GM18868 (cell line): ENCODE data around the gene WDR83.
"Not testable (repeated sequence)": the region's sequence is repeated elsewhere in the genome, so short reads cannot be mapped to it uniquely, and the experiment has no call there.

Experiments
- ATAC-seq: cut with Tn5 transposase; IDR thresholded peaks from one replicate; pipeline ENCODE4 v1.9.1; 2021; ENCODE audit warnings: mild to moderate bottlenecking, moderate library complexity; ENCODE audit not compliant: unreplicated experiment

The WDR83 gene

GRCh38 chr19:12666265-12667048 is at the start of gene WDR83, which contains the start of gene MAN2B1:
WDR83 (plus strand) TSS chr19:12666807; CDS start chr19:12669791, 2,984 bp downstream.
MAN2B1 (minus strand) TSS chr19:12666742; CDS start chr19:12666701, 41 bp downstream.
- ATAC-seq = peak; percentile 51

DNA sequence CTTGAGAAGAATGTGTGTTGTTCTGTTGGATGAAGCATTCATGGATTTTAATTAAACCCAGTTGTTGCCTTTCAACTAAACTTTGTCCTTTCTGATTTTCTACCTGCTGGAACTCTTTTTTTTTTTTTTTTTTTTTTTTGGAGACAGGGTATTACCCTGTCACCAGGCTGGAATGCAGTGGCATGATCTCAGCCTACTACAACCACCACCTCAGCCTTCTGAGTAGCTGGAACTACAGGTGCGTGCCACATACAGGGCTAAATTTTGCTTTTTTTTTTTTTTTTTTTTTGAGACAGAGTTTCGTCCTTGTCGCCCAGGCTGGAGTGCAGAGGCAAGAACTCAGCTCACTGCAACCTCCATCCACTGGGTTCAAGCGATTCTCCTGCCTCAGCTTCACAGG is 49.0 kb upstream of the WDR83 start:
- ATAC-seq = no peak

DNA sequence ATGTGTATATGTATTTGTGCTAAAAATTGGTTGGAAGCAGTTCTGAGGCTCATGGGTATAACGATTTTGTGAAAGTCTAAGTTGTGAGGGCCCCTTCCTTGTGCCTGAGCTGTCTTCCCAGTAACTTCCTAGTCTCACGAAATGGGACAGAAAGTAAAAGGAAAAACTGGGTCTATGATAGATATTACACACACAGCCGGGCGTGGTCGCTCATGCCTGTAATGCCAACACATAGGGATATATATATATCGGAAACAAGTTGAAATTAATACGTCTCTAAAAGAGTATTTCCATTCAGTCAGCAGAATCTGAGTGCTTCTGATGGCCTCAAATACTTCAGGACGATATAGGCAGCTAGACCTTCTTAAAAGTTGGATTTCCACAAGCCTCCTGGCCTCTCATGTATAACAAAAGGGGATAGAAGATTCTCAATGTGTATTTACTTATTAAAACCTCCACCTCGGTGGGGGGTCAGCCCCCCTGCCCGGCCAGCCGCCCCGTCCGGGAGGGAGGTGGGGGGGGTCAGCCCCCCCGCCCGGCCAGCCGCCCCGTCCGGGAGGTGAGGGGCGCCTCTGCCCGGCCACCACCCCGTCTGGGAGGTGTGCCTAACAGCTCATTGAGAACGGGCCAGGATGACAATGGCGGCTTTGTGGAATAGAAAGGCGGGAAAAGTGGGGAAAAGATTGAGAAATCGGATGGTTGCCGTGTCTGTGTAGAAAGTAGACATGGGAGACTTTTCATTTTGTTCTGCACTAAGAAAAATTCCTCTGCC is 45.2 kb upstream of the WDR83 start:
- ATAC-seq = not testable (repeated sequence)

DNA sequence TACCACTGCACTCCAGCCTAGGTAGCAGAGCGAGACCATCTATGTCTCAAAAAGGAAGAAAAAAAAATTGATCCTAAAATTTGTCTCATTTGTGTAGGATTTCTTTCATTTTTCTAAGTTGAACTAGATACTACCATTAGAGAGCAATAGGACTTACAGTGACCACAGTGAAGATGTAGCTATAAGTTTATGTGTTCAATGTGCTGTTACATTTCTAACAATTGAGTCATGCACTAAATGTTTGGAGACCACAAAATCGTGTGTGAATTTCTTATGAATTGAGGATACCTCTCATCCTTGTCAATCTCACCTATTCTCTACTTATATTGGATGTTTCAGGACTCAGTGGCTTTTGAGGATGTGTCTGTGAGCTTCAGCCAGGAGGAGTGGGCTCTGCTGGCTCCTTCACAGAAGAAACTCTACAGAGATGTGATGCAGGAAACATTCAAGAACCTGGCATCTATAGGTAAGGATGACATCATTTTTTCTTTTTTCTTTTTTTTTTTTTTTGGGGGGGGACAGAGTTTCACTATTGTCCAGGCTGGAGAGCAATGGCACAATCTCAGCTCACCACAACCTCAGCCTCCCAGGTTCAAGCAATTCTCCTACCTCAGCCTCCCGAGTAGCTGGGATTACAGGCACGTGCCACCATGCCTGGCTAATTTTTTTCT is 43.1 kb upstream of the WDR83 start:
- ATAC-seq = no peak

GRCh38 chr19:12626958-12627357 is 39.6 kb upstream of the WDR83 start:
- ATAC-seq = no peak

DNA sequence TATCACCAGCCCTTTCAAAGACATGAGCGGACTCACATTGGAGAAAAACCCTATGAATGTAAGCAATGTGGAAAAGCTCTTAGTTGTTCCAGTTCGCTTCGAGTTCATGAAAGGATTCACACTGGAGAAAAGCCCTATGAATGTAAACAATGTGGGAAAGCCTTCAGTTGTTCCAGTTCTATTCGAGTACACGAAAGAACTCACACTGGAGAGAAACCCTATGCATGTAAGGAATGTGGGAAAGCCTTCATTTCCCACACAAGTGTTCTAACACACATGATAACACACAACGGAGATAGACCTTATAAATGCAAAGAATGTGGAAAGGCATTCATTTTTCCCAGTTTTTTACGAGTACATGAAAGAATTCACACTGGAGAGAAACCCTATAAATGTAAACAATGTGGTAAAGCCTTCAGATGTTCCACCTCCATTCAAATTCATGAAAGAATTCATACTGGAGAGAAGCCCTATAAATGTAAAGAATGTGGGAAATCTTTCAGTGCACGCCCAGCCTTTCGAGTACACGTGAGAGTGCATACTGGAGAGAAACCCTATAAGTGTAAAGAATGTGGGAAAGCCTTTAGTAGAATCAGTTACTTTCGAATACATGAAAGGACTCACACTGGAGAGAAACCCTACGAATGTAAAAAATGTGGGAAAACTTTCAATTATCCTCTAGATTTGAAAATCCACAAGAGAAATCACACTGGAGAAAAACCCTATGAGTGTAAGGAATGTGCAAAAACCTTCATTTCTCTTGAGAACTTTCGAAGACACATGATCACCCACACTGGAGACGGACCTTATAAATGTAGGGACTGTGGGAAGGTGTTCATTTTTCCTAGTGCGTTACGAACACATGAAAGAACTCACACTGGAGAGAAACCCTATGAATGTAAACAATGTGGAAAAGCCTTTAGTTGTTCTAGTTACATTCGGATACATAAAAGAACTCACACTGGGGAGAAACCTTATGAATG is 38.3 kb upstream of the WDR83 start:
- ATAC-seq = no peak

DNA sequence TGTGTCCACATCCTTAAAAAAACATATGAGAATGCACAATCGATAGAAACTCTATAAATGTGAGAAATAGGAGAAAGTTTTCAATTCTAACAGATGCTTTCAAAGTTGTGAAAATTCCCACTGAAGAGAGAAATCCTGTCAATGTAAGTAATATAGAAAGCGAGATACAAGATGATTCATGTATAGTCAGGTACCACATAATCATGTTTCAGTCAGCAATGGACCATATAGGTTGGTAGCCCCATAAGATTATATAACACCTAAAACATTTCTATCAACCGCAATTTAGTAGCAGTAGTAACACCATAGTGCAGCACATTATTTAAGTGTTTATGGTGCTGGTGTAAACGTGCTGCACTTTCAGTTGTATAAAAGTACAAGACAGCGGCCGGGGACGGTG is 37.4 kb upstream of the WDR83 start:
- no peak for ATAC-seq

GRCh38 chr19:12636631-12637030 is 30.0 kb upstream of the WDR83 start:
- ATAC-seq = no peak

- no peak for ATAC-seq
Observed at GRCh38 chr19:12638611-12639182, 27.9 kb upstream of the WDR83 start.

DNA sequence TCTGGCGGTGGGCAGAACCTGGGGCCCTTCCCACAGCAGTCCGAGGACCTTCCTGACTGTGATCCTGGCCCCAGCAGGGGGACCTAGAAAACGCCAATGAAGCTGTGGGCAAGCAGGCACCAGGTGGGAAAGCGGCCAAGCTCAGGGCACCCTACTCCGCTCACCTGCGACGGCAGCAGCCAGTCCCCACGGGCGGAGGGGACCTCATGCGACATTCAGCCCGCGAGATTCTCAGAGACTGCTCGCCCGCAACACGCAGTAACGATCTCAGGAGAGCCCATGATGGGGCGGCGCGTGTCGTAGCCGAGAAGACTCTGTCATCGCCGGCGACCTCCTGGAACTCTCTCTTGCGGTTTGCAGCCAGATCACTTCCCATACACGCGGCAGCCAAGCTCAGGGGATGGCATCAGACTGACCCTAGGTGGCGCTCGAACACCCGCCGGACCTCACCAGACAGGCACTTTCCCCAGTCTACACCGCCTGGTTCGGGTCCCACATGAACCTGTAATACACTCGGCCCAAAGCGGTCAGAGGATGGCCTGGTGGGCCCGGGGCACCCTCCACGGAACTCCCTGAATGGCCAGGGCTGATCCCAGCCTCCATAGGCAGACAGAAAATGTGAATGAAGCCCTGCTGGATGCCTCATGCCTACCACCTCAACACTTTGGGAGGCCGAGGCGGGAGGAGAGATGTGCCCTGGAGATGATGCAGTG is 26.6 kb upstream of the WDR83 start:
- no peak for ATAC-seq

GRCh38 chr19:12641456-12641855 is 25.2 kb upstream of the WDR83 start:
- ATAC-seq = no peak

DNA sequence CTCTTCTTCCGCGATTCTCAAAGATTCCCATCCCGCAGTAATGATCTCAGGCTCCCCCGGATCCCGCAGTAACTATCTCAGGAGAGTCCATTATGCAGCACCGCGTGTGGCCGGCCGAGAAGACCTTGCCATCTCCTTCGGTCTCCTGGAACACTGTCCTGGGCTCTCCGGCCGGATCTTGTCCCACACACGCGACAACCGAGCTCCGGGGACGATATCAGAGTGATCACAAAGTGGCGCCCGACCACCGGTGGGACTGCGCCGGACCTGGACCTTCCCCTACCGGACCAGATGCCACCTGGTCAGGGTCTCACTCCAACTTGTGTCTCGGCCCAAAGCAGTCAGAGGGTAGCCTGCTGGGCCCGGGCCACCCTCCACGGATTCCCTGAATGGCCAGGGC is 24.1 kb upstream of the WDR83 start:
- ATAC-seq = no peak

DNA sequence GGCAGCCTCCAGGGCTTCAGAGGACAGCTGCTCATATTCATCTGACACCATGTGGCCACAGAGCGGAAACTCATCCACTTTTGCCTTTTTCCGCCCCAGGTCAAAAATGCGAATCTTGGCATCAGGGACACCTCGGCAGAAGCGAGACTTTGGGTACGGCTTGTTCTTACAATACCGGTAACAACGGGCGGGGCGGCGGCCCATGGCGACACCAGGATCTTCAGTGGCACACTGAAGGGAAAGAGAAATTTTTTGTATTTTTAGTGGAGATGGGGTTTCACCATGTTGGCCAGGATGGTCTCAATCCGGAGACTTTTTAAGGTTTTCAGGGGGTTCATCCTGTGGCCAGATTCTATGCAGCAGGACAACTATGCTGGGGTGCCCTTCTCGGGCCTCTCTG is 22.9 kb upstream of the WDR83 start:
- ATAC-seq = not testable (repeated sequence)

- no peak for ATAC-seq
Observed at GRCh38 chr19:12646551-12646950, 20.1 kb upstream of the WDR83 start.

DNA sequence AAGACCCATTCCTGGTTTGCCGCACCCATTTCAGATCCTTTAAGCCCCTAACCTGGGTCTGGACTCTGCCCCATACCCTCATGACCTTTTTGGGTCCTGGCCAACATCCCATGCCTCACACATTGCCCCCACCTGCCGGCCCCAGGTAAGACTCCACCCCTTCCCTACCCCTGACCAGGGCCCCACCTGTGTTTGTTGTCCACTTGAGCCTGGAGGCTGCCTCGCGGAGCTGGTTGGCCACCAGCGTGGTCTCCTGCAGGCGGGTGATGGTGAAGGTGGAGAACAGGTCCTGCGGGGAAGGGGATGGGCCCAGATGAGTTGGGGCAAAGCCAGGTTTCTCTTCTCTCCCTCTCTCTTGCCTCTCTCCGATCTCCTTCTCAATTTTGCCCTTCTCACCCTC is 19.6 kb upstream of the WDR83 start:
- no peak for ATAC-seq

DNA sequence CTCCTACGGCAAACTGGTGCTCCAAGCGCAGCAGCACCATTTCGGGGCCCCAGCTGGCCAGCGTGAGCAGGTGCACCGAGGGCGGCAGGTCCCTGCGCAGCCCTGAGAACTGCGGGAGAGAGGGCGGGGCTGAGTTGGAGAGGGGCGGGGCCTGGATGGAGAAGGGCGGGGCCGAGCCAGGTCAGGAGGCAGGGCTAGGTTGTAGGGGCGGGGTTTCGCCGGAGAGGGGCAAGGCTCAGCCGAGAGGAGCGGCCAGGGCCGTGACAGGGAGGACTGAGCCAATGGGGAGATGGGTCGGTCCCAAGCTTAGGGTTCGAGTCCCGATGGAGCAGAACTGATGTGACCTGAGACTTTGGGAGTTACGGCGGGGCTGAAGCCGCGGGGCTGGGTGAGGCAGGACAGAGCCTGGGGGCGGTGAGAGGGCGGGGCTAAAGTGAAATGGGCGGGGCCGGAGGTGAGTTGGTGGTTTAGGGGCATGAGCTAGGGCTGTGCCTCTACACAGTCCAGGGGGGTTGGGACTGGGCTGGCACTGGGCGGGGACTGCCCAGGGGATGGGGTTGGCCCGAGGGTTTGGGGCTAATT is 19.0 kb upstream of the WDR83 start:
- ATAC-seq = no peak

- no peak for ATAC-seq
Observed at GRCh38 chr19:12648088-12648487, 18.5 kb upstream of the WDR83 start.

GRCh38 chr19:12649941-12650340 is 16.7 kb upstream of the WDR83 start:
- ATAC-seq = no peak

DNA sequence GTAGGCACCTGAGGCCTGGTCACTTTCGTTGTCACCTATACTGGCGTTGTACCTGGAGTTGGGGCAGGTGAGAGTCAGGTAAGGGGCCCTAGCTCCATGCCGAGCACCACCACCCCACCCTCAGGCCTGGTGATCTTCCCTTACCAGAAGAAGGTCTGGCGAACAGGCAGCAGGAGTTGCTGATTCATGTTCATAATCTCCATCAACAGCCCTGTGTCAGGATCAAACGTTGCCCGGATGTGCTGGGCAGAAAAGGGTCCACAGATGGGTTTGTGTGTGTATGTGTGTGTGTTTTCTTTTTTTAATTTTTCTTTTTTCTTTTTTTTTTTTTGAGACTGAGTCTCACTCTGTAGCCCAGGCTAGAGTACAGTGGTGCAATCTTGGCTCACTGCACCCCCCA is 14.4 kb upstream of the WDR83 start:
- ATAC-seq = no peak
